Neural progenitor cell (in vitro differentiated cells): ENCODE measurements around the gene LBX2. TPM values are rescaled to one million over a fixed set of nuclear protein-coding genes. Genes with fewer than 3 reads are reported as not detected.
A peak's percentile ranks its signal among the peaks of the same experiment; 100 is the strongest.

ENCODE experiments used
- DNase-seq: peaks from one replicate; pipeline ENCODE4 v3.0.0-alpha.2; 2016; ENCODE audit warnings: low spot score
- H2AFZ ChIP-seq: fragments of 200-600 bp; sonication (generic); replicated peaks from 2 replicates; pipeline ENCODE4 v1.6.1; 2016; ENCODE audit warnings: antibody characterized with exemption
- H3F3A ChIP-seq: fragments of 200-600 bp; sonication (generic); 2 replicates; pipeline ENCODE4 v1.6.1; 2016; ENCODE audit warnings: antibody characterized with exemption, low read depth
- H3K27ac ChIP-seq: fragments of 200-600 bp; sonication (generic); 2 replicates; pipeline ENCODE4 v1.5.1; 2016; ENCODE audit warnings: mild to moderate bottlenecking
- H3K27me3 ChIP-seq: fragments of 200-600 bp; sonication (generic); 2 replicates; pipeline ENCODE4 v1.6.1; 2016; ENCODE audit warnings: mild to moderate bottlenecking, moderate library complexity
- H3K36me3 ChIP-seq: fragments of 200-600 bp; sonication (generic); 2 replicates; pipeline ENCODE4 v1.5.1; 2016
- H3K4me1 ChIP-seq: fragments of 200-600 bp; sonication (generic); 2 replicates; pipeline ENCODE4 v1.6.1; 2016; ENCODE audit warnings: mixed run types
- H3K4me2 ChIP-seq: fragments of 200-600 bp; sonication (generic); 2 replicates; pipeline ENCODE4 v1.6.1; 2016
- H3K4me3 ChIP-seq: fragments of 200-600 bp; sonication (generic); 2 replicates; pipeline ENCODE4 v1.5.1; 2016
- H3K79me2 ChIP-seq: fragments of 200-600 bp; sonication (generic); 2 replicates; pipeline ENCODE4 v1.6.1; 2016; ENCODE audit warnings: low read depth
- H3K9ac ChIP-seq: fragments of 200-600 bp; sonication (generic); 2 replicates; pipeline ENCODE4 v1.6.1; 2016
- H3K9me3 ChIP-seq: fragments of 200-600 bp; sonication (generic); 2 replicates; pipeline ENCODE4 v1.5.1; 2016; ENCODE audit warnings: low read depth
- H4K20me1 ChIP-seq: fragments of 200-600 bp; sonication (generic); 2 replicates; pipeline ENCODE4 v1.6.1; 2016; ENCODE audit warnings: low read depth
- H3K27ac Mint-ChIP-seq: 3 replicates; pipeline ENCODE4 v1.8.0; 2021; ENCODE audit warnings: mixed read lengths
- H3K27me3 Mint-ChIP-seq: 2 replicates; pipeline ENCODE4 v1.8.0; 2022; ENCODE audit warnings: low read depth, mild to moderate bottlenecking, inconsistent platforms, moderate library complexity, mixed read lengths; ENCODE audit not compliant: insufficient read depth
- H3K36me3 Mint-ChIP-seq: 3 replicates; pipeline ENCODE4 v1.8.0; 2021; ENCODE audit warnings: mixed read lengths
- H3K4me1 Mint-ChIP-seq: 3 replicates; pipeline ENCODE4 v1.8.0; 2021; ENCODE audit warnings: mixed read lengths
- H3K4me3 Mint-ChIP-seq: 3 replicates; pipeline ENCODE4 v1.8.0; 2021; ENCODE audit warnings: mild to moderate bottlenecking, moderate library complexity, mixed read lengths
- H3K9me3 Mint-ChIP-seq: 3 replicates; pipeline ENCODE4 v1.8.0; 2020; ENCODE audit warnings: mixed read lengths
- EZH2 ChIP-seq: fragments of 200-600 bp; sonication (generic); IDR thresholded peaks from 2 replicates; pipeline ENCODE4 v1.6.1; 2017; ENCODE audit warnings: antibody characterized with exemption, mild to moderate bottlenecking, moderate library complexity
- EZH2phosphoT487 ChIP-seq: fragments of 200-600 bp; sonication (generic); IDR thresholded peaks from 2 replicates; pipeline ENCODE4 v1.6.1; 2017; ENCODE audit warnings: antibody characterized with exemption
- total RNA-seq: library from RNA; depleted of rRNA; stranded (reverse); fragments of >200 nt; gene quantifications from 2 replicates; pipeline ENCODE4 v1.2.3, GENCODE V29; 2015; ENCODE audit warnings: low replicate concordance
- TF ChIP-seq, protein P1 (sequence below): fragments of 200-600 bp; sonication (generic); IDR thresholded peaks from 2 replicates; pipeline ENCODE4 v1.5.1; 2017; ENCODE audit warnings: antibody characterized with exemption, mild to moderate bottlenecking

LBX2 gene
- total RNA-seq, 1 donor from 2014 or later = not detected

DNA sequence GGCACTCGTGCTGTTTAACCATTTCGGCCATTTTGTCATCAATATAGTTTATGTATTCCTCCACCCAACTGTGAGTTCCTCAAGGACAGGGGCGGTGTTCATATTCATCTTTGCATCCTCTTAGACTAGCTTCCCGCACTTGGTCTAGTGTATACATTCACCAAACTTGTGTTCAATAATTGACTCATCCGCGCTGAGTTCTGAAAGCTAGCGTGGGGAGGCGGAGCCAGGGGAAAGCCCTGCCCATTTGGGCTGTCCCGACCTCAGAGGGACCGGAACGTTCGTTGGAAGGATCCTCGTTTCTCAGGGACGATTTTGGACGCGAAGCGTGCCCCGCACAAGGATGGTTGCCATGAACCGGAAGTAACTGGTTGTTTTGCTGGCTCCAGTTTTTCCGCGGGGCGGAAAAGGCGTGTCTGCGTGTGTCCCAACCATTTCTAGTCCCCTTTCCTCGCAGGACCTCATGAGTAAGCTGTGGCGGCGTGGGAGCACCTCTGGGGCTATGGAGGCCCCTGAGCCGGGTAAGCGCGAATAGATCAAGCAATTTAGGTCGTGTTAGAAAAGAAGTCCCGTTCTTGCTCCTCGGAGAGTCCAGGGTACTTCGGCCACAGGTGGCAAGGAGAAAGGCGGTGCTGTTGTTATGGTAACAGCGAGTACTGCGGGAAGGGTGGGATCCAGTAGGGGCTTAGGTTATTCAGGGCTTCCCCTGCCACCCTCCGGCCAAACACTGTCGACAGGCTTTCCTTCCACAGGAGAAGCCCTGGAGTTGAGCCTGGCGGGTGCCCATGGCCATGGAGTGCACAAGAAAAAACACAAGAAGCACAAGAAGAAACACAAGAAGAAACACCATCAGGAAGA is 44.5 kb downstream of the LBX2 start, which contains the start of gene INO80B:
Gene INO80B (plus strand): TSS at position 434 of the 858 bp plus-strand sequence. CDS start 30 bp downstream, at position 464.
- Mint-ChIP-seq H3K4me1 (peaks cover 41% of the 10 kb centered on the region), H3K36me3 (no peaks in the 10 kb centered on the region), H3K27me3 (peaks cover 15% of the 10 kb centered on the region), H3K27ac (peak within 1 kb of the TSS; percentile 88), H3K4me3 (peak within 1 kb of the TSS; percentile 97), H3K9me3 (no peaks in the 10 kb centered on the region)
- TF ChIP-seq EZH2phosphoT487 = no peak
- no peak for TF ChIP-seq EZH2
- TF ChIP-seq, protein P1, sequence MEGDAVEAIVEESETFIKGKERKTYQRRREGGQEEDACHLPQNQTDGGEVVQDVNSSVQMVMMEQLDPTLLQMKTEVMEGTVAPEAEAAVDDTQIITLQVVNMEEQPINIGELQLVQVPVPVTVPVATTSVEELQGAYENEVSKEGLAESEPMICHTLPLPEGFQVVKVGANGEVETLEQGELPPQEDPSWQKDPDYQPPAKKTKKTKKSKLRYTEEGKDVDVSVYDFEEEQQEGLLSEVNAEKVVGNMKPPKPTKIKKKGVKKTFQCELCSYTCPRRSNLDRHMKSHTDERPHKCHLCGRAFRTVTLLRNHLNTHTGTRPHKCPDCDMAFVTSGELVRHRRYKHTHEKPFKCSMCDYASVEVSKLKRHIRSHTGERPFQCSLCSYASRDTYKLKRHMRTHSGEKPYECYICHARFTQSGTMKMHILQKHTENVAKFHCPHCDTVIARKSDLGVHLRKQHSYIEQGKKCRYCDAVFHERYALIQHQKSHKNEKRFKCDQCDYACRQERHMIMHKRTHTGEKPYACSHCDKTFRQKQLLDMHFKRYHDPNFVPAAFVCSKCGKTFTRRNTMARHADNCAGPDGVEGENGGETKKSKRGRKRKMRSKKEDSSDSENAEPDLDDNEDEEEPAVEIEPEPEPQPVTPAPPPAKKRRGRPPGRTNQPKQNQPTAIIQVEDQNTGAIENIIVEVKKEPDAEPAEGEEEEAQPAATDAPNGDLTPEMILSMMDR = no peak
- Histone ChIP-seq H2AFZ (peak within 1 kb of the TSS; percentile 98), H3K4me1 (peaks cover 19% of the 10 kb centered on the region), H3K27me3 (peaks cover 4% of the 10 kb centered on the region), H3K36me3 (no peaks in the 10 kb centered on the region), H3K79me2 (peaks cover 27% of the 10 kb centered on the region), H3K27ac (no peak within 1 kb of the TSS), H3K9ac (no peak within 1 kb of the TSS), H3F3A (peaks cover 24% of the 10 kb centered on the region), H3K4me2 (peak within 1 kb of the TSS; percentile 86), H3K4me3 (peak within 1 kb of the TSS; percentile 97), H4K20me1 (no peaks in the 10 kb centered on the region), H3K9me3 (no peaks in the 10 kb centered on the region)
- peak; percentile 96 for DNase-seq

DNA sequence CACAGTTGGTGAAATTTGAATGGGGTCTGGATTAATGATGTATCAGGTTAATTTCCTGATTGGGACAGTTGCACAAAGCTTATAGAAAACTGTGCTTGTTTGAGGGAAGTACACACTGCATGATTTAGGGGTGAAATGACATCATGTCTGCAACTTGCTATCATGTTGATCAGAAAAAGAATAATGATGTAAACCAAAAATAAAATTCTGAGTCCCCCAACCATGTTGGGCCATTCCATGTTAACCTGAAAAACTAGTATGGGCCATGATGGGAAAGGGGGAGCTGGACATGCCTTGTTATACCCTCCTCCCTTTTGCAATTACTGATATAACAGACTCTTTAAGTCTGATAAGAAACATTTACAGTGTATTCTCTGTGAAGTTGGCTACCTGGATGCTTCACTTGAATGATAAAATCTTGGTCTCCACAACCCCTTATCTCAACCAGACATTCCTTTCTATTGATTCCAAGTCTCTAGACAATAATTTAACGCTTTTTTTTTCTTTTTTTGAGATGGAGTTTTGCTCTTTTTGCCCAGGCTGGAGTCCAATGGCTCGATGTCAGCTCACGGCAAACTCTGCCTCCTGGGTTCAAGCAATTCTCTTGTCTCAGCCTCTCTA is 48.7 kb downstream of the LBX2 start:
- DNase-seq = no peak
- no peak overlapping the region for H3K27ac ChIP-seq
- Mint-ChIP-seq H3K4me1 (peaks cover 15% of the 10 kb centered on the region), H3K27ac (no peak overlapping the region), H3K4me3 (no peak overlapping the region), H3K9me3 (no peaks in the 10 kb centered on the region), H3K27me3 (peaks cover 8% of the 10 kb centered on the region), H3K36me3 (no peaks in the 10 kb centered on the region)
- H3K4me3 ChIP-seq = no peak overlapping the region
- H3K79me2 ChIP-seq = peaks cover 5% of the 10 kb centered on the region
- no peaks in the 10 kb centered on the region for H3K36me3 ChIP-seq
- no peak overlapping the region for H3K9ac ChIP-seq
- no peaks in the 10 kb centered on the region for H3K9me3 ChIP-seq
- peaks cover 4% of the 10 kb centered on the region for H3K4me1 ChIP-seq
- H3F3A ChIP-seq = peaks cover 5% of the 10 kb centered on the region
- TF ChIP-seq EZH2phosphoT487 (no peak), EZH2 (no peak)
- TF ChIP-seq, protein P1 = no peak
- H3K27me3 ChIP-seq = peaks cover 4% of the 10 kb centered on the region
- H4K20me1 ChIP-seq = no peaks in the 10 kb centered on the region
- H3K4me2 ChIP-seq = no peak overlapping the region
- H2AFZ ChIP-seq = no peak overlapping the region

DNA sequence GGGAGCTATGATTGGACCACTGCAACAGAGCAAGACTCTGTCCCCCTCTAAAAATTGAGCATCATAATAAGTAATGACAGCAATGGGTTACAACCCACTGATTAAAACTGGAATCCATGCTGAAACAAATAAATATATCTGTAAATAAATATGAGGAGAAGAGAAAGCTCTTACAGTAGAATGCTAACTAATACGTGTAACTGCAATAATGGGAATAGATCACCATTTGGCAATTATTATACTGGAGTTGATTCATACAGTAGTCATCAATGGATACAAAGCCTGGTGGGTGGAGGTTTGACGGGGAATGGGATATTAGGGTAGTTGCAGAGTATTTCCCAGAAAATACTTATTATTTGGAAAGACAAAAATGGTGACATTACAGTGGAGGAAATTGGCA is 50.6 kb downstream of the LBX2 start:
- H3K36me3 ChIP-seq = no peaks in the 10 kb centered on the region

More for the DNA sequence above, 50.6 kb downstream of the LBX2 start:
- Histone ChIP-seq H3F3A (peaks cover 5% of the 10 kb centered on the region), H4K20me1 (no peaks in the 10 kb centered on the region), H3K4me3 (no peak overlapping the region), H3K27me3 (peaks cover 18% of the 10 kb centered on the region), H3K4me2 (no peak overlapping the region), H3K9me3 (no peaks in the 10 kb centered on the region), H3K4me1 (no peaks in the 10 kb centered on the region), H2AFZ (no peak overlapping the region), H3K79me2 (no peaks in the 10 kb centered on the region), H3K27ac (no peak overlapping the region), H3K9ac (no peak overlapping the region)
- no peak overlapping the region for H3K27ac Mint-ChIP-seq
- H3K27me3 Mint-ChIP-seq = peaks cover 12% of the 10 kb centered on the region
- H3K4me3 Mint-ChIP-seq = no peak overlapping the region
- no peaks in the 10 kb centered on the region for H3K4me1 Mint-ChIP-seq
- no peaks in the 10 kb centered on the region for H3K36me3 Mint-ChIP-seq
- TF ChIP-seq EZH2phosphoT487 (no peak), EZH2 (no peak)
- TF ChIP-seq, protein P1 = no peak
- no peaks in the 10 kb centered on the region for H3K9me3 Mint-ChIP-seq
- DNase-seq = no peak

Other genes with a start within 250 kb of the LBX2 start
- gene SLC4A5, start 156.2 kb downstream of the LBX2 start, total RNA-seq = 1.7 and 2.0 TPM in 2 replicates
- 100 and 134 TPM in 2 replicates for gene DCTN1, start 119.3 kb downstream of the LBX2 start, total RNA-seq
- gene C2orf81, start 78.0 kb downstream of the LBX2 start, total RNA-seq = 1.8 and 6.0 TPM in 2 replicates
- 88.1 and 138 TPM in 2 replicates for gene WDR54, start 77.9 kb downstream of the LBX2 start, total RNA-seq
- gene RTKN, start 57.7 kb downstream of the LBX2 start, total RNA-seq = 11.4 and 40.0 TPM in 2 replicates
- gene INO80B, start 44.5 kb downstream of the LBX2 start, total RNA-seq = 8.7 and 15.9 TPM in 2 replicates
- gene WBP1, start 41.2 kb downstream of the LBX2 start, total RNA-seq = 38.2 and 132 TPM in 2 replicates
- 32.0 and 68.3 TPM in 2 replicates for gene MOGS, start 34.2 kb downstream of the LBX2 start, total RNA-seq
- 9.8 and 22.5 TPM in 2 replicates for gene MRPL53, start 26.9 kb downstream of the LBX2 start, total RNA-seq
- gene CCDC142, start 16.6 kb downstream of the LBX2 start, total RNA-seq = 12.0 and 22.3 TPM in 2 replicates
- gene TTC31, start 16.5 kb downstream of the LBX2 start, total RNA-seq = 22.6 and 41.1 TPM in 2 replicates
- 10.9 and 13.8 TPM in 2 replicates for gene PCGF1, start 8.1 kb upstream of the LBX2 start, total RNA-seq
- gene TLX2, start 14.8 kb upstream of the LBX2 start, total RNA-seq = not detected in 2 replicates
- gene DQX1, start 26.6 kb upstream of the LBX2 start, total RNA-seq = 0.11 and 0.71 TPM in 2 replicates
- 47.9 and 73.7 TPM in 2 replicates for gene AUP1, start 30.1 kb upstream of the LBX2 start, total RNA-seq
- 18.5 and 28.4 TPM in 2 replicates for gene HTRA2, start 30.3 kb upstream of the LBX2 start, total RNA-seq
- gene LOXL3, start 54.3 kb upstream of the LBX2 start, total RNA-seq = 24.2 and 39.1 TPM in 2 replicates
- gene DOK1, start 55.1 kb upstream of the LBX2 start, total RNA-seq = 3.4 and 13.2 TPM in 2 replicates
- 0.75 and 3.7 TPM in 2 replicates for gene M1AP, start 148.7 kb upstream of the LBX2 start, total RNA-seq
- 3.5 and 11.3 TPM in 2 replicates for gene SEMA4F, start 154.6 kb upstream of the LBX2 start, total RNA-seq